ENCODE results near the gene M6PR. TPM values are rescaled to one million over a fixed set of nuclear protein-coding genes. Genes with fewer than 3 reads are reported as not detected.

M6PR gene
- total RNA-seq, 3 donors from 2014 or later (not counting 1 experiment from before 2014, with no cell fraction given): 245 to 270 (median 255) TPM

DNA sequence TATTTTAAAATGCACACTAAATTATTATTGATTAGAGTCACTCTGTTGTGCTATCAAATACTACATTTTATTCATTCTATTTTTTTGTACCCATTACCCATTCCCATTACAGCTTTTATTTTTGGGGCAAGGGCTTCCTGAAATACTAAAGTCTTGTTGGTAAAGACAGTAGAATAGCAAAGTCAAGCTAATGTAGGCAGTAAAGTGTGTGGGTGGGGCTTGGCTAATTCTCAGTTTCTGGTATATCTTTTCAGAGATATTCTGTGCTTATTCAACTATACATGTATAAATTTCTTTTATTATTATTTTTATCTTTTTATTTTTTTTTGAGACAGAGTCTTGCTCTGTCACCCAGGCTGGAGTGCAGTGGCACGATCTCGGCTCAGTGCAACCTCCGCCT, 57.5 kb downstream of the M6PR start:
- DNase-seq (no peak), ATAC-seq (no peak)
- Mint-ChIP-seq H3K27ac (no peak overlapping the region), H3K4me3 (no peak overlapping the region), H3K4me1 (peaks cover 0 to 5% of the 10 kb centered on the region in 2 donors), H3K9me3 (no peaks in the 10 kb centered on the region), H3K36me3 (no peaks in the 10 kb centered on the region), H3K27me3 (ENCODE audit: low read depth in 2 of 2) (peaks cover 0 to 3% of the 10 kb centered on the region in 2 donors)
- no peaks in the 10 kb centered on the region for H3K36me3 ChIP-seq (ENCODE audit: control insufficient read depth, insufficient read depth, low read length)
- H3K27me3 ChIP-seq (ENCODE audit: control insufficient read depth, insufficient read depth, low read length): no peaks in the 10 kb centered on the region
- peaks cover 3% of the 10 kb centered on the region for H3K4me1 ChIP-seq (ENCODE audit: control insufficient read depth, insufficient read depth, low read length)
- no peaks in the 10 kb centered on the region for H3K9me3 ChIP-seq (ENCODE audit: control insufficient read depth, insufficient read depth, low read length)
- H3K27ac ChIP-seq (ENCODE audit: low read length): no peak overlapping the region
- H3K4me3 ChIP-seq (ENCODE audit: low read length): no peak overlapping the region
- TF ChIP-seq, protein P1, sequence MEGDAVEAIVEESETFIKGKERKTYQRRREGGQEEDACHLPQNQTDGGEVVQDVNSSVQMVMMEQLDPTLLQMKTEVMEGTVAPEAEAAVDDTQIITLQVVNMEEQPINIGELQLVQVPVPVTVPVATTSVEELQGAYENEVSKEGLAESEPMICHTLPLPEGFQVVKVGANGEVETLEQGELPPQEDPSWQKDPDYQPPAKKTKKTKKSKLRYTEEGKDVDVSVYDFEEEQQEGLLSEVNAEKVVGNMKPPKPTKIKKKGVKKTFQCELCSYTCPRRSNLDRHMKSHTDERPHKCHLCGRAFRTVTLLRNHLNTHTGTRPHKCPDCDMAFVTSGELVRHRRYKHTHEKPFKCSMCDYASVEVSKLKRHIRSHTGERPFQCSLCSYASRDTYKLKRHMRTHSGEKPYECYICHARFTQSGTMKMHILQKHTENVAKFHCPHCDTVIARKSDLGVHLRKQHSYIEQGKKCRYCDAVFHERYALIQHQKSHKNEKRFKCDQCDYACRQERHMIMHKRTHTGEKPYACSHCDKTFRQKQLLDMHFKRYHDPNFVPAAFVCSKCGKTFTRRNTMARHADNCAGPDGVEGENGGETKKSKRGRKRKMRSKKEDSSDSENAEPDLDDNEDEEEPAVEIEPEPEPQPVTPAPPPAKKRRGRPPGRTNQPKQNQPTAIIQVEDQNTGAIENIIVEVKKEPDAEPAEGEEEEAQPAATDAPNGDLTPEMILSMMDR (IDR thresholded peaks at IDR 0.05): no peak
- 90% methylated on average over 3 of the region's 3 CpGs for WGBS (ENCODE audit: insufficient coverage)
- intact Hi-C loops (cut with micrococcal nuclease): loop anchor here (2.0 kb wide), 1 partner anchor 147 kb away; no protein-coding TSS in a partner anchor

Other genes starting within 250 kb of the M6PR start
- not detected for gene A2ML1, start 127.0 kb downstream of the M6PR start, total RNA-seq
- 10 to 100 TPM; 37.8 to 39.6 (median 38.6) TPM for gene PHC1, start 35.1 kb downstream of the M6PR start, total RNA-seq
- 100 to 1,000 TPM in 1 of 3 donors, 10 to 100 TPM in 2; 76.3 to 165 (median 86.2) TPM for gene KLRG1, start 39.9 kb upstream of the M6PR start, total RNA-seq
- under 1 TPM in 1 of 3 donors, not detected in 2; 0.08 TPM for gene A2M, start 166.3 kb upstream of the M6PR start, total RNA-seq